Measurements from ENCODE around the gene PROCR.
"Not testable (repeated sequence)": the region's sequence is repeated elsewhere in the genome, so short reads cannot be mapped to it uniquely, and the experiment has no call there.

The PROCR gene

GRCh38 chr20:35193031-35193791 is 21.3 kb downstream of the PROCR start:
- DNase-seq (ENCODE audit: low read depth) = not testable (repeated sequence)

- DNase-seq (ENCODE audit: low read depth) = no peak
Measured at GRCh38 chr20:35196313-35196712, 24.4 kb downstream of the PROCR start.

GRCh38 chr20:35199740-35200139 is 27.9 kb downstream of the PROCR start:
- DNase-seq (ENCODE audit: low read depth) = no peak

- no peak for DNase-seq (ENCODE audit: low read depth)
Measured at GRCh38 chr20:35200267-35200666, 28.4 kb downstream of the PROCR start.

- not testable (repeated sequence) for DNase-seq (ENCODE audit: low read depth)
Measured at GRCh38 chr20:35201467-35201866, 29.6 kb downstream of the PROCR start.

GRCh38 chr20:35206802-35207201 is 34.9 kb downstream of the PROCR start:
- no peak for DNase-seq (ENCODE audit: low read depth)

- DNase-seq (ENCODE audit: low read depth) = peak; percentile 35
Measured at GRCh38 chr20:35207950-35208611, 36.2 kb downstream of the PROCR start.

GRCh38 chr20:35215066-35215956 is 43.4 kb downstream of the PROCR start:
- no peak for DNase-seq (ENCODE audit: low read depth)

- no peak for DNase-seq (ENCODE audit: low read depth)
Measured at GRCh38 chr20:35216541-35216940, 44.7 kb downstream of the PROCR start.

- DNase-seq (ENCODE audit: low read depth) = no peak
Measured at GRCh38 chr20:35223941-35224340, 52.1 kb downstream of the PROCR start.

- no peak for DNase-seq (ENCODE audit: low read depth)
Measured at GRCh38 chr20:35224536-35224935, 52.7 kb downstream of the PROCR start.

- no peak for DNase-seq (ENCODE audit: low read depth)
Measured at GRCh38 chr20:35225319-35226125, 53.6 kb downstream of the PROCR start.

- no peak for DNase-seq (ENCODE audit: low read depth)
Measured at GRCh38 chr20:35226126-35226883, 54.4 kb downstream of the PROCR start, which contains the start of gene MMP24. Gene MMP24 (plus strand): TSS chr20:35226690. CDS start chr20:35226739, 49 bp downstream.

Data from T-helper 22 cell (primary cell).